Loucy (cell line): ENCODE measurements around the gene YAF2.

Experiments used
- CTCF ChIP-seq: fragments of 200-600 bp; sonication (generic); conservative IDR thresholded peaks from 2 replicates; pipeline ENCODE4 v1.5.1; 2014; ENCODE audit warnings: mild to moderate bottlenecking, antibody characterized with exemption, low read length
- EZH2phosphoT487 ChIP-seq: fragments of 200-600 bp; IDR thresholded peaks from 2 replicates; pipeline ENCODE4 v1.6.1; 2018; ENCODE audit warnings: antibody characterized with exemption, mild to moderate bottlenecking, moderate library complexity, borderline replicate concordance

GRCh38 chr12:42208574-42208973 is 29.5 kb downstream of the YAF2 start:
- TF ChIP-seq EZH2phosphoT487: no peak
- no peak for TF ChIP-seq CTCF
